ENCODE data around the gene REPS2. TPM values are rescaled to one million over a fixed set of nuclear protein-coding genes. Genes with fewer than 3 reads are reported as not detected.

REPS2 gene
- total RNA-seq, 3 donors from 2014 or later (not counting 1 experiment from before 2014, with no cell fraction given) = 0.27 to 9.2 (median 0.59) TPM

DNA sequence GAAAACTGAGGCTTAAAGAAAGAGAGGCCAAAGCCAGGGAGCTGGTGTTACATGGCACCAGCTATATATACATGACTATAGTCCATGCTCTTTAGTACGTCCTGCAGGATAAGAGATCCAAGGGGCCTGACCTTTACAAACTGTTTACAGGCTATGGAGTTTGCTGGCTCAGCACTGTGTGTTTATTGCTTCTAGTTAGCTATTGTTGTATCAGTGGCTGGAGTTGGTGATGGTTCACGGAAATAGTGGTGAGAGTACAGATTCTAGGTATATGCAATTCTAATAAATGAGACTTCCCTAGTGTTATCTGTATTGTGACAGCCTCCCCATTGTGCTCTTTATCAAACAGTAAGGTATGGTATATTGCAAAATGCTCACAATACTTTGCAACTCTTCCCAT is 46.5 kb downstream of the REPS2 start:
- Histone ChIP-seq H3K4me1 (ENCODE audit: control insufficient read depth, insufficient read depth, low read length) (no peaks in the 10 kb centered on the region), H3K36me3 (ENCODE audit: control insufficient read depth, insufficient read depth, low read length) (no peaks in the 10 kb centered on the region), H3K27ac (ENCODE audit: low read length) (no peak overlapping the region), H3K9me3 (ENCODE audit: control insufficient read depth, insufficient read depth, low read length) (no peaks in the 10 kb centered on the region), H3K4me3 (ENCODE audit: low read length) (no peak overlapping the region), H3K27me3 (ENCODE audit: control insufficient read depth, insufficient read depth, low read length) (no peaks in the 10 kb centered on the region)
- H3K27me3 Mint-ChIP-seq (ENCODE audit: low read depth in 2 of 2) = peaks cover 6 to 40% of the 10 kb centered on the region in 2 donors
- no peak overlapping the region for H3K27ac Mint-ChIP-seq
- no peaks in the 10 kb centered on the region for H3K9me3 Mint-ChIP-seq
- WGBS (ENCODE audit: insufficient coverage) = 100% methylated on average over 1 of the region's 2 CpGs
- no peaks in the 10 kb centered on the region for H3K4me1 Mint-ChIP-seq
- no peaks in the 10 kb centered on the region for H3K36me3 Mint-ChIP-seq
- no peak for DNase-seq
- no peak overlapping the region for H3K4me3 Mint-ChIP-seq
- intact Hi-C loops (cut with micrococcal nuclease) = no loop called here
- TF ChIP-seq, protein P1, sequence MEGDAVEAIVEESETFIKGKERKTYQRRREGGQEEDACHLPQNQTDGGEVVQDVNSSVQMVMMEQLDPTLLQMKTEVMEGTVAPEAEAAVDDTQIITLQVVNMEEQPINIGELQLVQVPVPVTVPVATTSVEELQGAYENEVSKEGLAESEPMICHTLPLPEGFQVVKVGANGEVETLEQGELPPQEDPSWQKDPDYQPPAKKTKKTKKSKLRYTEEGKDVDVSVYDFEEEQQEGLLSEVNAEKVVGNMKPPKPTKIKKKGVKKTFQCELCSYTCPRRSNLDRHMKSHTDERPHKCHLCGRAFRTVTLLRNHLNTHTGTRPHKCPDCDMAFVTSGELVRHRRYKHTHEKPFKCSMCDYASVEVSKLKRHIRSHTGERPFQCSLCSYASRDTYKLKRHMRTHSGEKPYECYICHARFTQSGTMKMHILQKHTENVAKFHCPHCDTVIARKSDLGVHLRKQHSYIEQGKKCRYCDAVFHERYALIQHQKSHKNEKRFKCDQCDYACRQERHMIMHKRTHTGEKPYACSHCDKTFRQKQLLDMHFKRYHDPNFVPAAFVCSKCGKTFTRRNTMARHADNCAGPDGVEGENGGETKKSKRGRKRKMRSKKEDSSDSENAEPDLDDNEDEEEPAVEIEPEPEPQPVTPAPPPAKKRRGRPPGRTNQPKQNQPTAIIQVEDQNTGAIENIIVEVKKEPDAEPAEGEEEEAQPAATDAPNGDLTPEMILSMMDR (IDR thresholded peaks at IDR 0.05) = no peak
- no peak for ATAC-seq

DNA sequence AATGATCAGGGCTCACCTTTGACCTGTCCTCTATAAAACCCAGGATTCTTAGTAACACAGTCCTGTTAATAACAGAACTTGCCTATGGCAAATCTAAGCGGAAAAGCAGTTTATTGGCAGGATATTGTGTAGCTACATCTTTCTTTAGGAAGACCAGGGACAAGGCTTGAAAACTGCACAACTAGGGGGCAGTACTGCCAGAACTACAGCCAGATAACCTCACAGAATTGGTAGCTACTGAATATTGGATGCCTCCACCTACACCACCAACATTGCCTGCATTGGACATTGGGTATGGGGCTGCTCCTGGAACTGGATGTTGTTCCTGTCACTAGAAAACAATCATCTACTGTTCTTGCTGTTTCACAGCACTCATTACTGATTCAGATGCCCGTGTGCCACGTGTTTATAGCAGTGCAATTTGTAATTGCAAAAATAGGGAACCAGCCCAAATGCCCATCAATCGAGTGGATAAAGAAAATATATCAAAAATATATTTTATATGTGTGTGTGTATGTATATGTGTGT is 47.4 kb downstream of the REPS2 start:
- peaks cover 6 to 40% of the 10 kb centered on the region in 2 donors for H3K27me3 Mint-ChIP-seq (ENCODE audit: low read depth in 2 of 2)
- no peak overlapping the region for H3K4me3 ChIP-seq (ENCODE audit: low read length)
- no peaks in the 10 kb centered on the region for H3K4me1 Mint-ChIP-seq
- no peaks in the 10 kb centered on the region for H3K36me3 Mint-ChIP-seq
- H3K9me3 Mint-ChIP-seq = no peaks in the 10 kb centered on the region
- TF ChIP-seq, protein P1 (IDR thresholded peaks at IDR 0.05) = no peak
- DNase-seq (no peak), ATAC-seq (no peak)
- 100% methylated on average over 2 of the region's 4 CpGs for WGBS (ENCODE audit: insufficient coverage)
- no peak overlapping the region for H3K27ac ChIP-seq (ENCODE audit: low read length)
- no peak overlapping the region for H3K27ac Mint-ChIP-seq
- H3K4me3 Mint-ChIP-seq = no peak overlapping the region
- intact Hi-C loops (cut with micrococcal nuclease) = no loop called here
- H3K4me1 ChIP-seq (ENCODE audit: control insufficient read depth, insufficient read depth, low read length) = no peaks in the 10 kb centered on the region
- no peaks in the 10 kb centered on the region for H3K9me3 ChIP-seq (ENCODE audit: control insufficient read depth, insufficient read depth, low read length)
- H3K36me3 ChIP-seq (ENCODE audit: control insufficient read depth, insufficient read depth, low read length) = no peaks in the 10 kb centered on the region
- H3K27me3 ChIP-seq (ENCODE audit: control insufficient read depth, insufficient read depth, low read length) = no peaks in the 10 kb centered on the region

DNA sequence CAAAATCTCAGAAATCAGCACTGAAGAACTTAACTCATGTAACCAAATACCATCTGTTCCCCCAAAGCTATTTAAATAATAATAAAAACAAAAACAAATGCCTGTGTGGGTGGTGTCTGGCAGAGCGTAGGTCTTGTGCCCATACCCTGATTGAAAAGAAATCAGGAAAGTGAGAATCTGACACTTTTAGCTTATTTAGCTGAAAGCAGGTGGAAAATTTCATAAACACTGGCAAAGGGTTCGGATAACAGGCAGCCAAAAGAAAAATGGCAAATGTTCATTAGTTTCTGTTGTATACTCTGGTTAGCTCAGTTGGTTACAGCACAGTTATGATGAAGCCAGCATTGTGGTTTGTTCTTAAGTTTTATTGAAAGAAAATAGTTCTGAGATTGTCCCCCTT is 48.3 kb downstream of the REPS2 start:
- no peaks in the 10 kb centered on the region for H3K9me3 Mint-ChIP-seq
- intact Hi-C loops (cut with micrococcal nuclease) = no loop called here
- H3K4me3 Mint-ChIP-seq = no peak overlapping the region
- H3K4me1 ChIP-seq (ENCODE audit: control insufficient read depth, insufficient read depth, low read length) = no peaks in the 10 kb centered on the region
- DNase-seq = no peak
- H3K36me3 Mint-ChIP-seq = no peaks in the 10 kb centered on the region
- no peak overlapping the region for H3K27ac Mint-ChIP-seq
- H3K27me3 Mint-ChIP-seq (ENCODE audit: low read depth in 2 of 2) = peaks cover 6 to 40% of the 10 kb centered on the region in 2 donors
- no peaks in the 10 kb centered on the region for H3K4me1 Mint-ChIP-seq
- H3K27me3 ChIP-seq (ENCODE audit: control insufficient read depth, insufficient read depth, low read length) = no peaks in the 10 kb centered on the region
- H3K4me3 ChIP-seq (ENCODE audit: low read length) = no peak overlapping the region
- H3K9me3 ChIP-seq (ENCODE audit: control insufficient read depth, insufficient read depth, low read length) = no peaks in the 10 kb centered on the region
- WGBS (ENCODE audit: insufficient coverage) = 95% methylated on average over 2 of the region's 2 CpGs
- TF ChIP-seq, protein P1 (IDR thresholded peaks at IDR 0.05) = no peak
- H3K36me3 ChIP-seq (ENCODE audit: control insufficient read depth, insufficient read depth, low read length) = no peaks in the 10 kb centered on the region
- ATAC-seq = no peak
- no peak overlapping the region for H3K27ac ChIP-seq (ENCODE audit: low read length)

DNA sequence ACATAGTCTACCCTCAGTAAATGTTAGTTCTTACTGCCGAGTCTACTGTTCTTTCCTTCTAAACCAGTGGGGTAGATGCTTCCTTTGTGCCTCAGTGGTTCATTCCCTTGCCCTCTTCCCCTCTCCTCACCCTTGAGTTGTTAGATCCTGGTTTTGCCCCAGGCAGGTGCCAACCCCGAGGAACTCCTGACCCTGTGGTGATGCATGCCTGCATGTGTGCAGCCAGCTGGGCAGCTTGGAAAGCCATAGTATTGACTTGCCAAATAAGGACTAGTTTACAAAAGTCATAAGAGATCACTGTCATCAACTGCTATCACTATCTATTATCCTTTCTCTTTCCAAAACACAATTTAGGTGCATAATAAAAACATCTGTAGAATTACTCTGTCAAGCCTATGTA is 50.9 kb downstream of the REPS2 start:
- TF ChIP-seq, protein P1 (IDR thresholded peaks at IDR 0.05) = no peak
- Histone ChIP-seq H3K27ac (ENCODE audit: low read length) (no peak overlapping the region), H3K4me3 (ENCODE audit: low read length) (no peak overlapping the region), H3K36me3 (ENCODE audit: control insufficient read depth, insufficient read depth, low read length) (no peaks in the 10 kb centered on the region), H3K9me3 (ENCODE audit: control insufficient read depth, insufficient read depth, low read length) (no peaks in the 10 kb centered on the region), H3K27me3 (ENCODE audit: control insufficient read depth, insufficient read depth, low read length) (no peaks in the 10 kb centered on the region), H3K4me1 (ENCODE audit: control insufficient read depth, insufficient read depth, low read length) (no peaks in the 10 kb centered on the region)
- DNase-seq (no peak), ATAC-seq (no peak)
- H3K27ac Mint-ChIP-seq = no peak overlapping the region
- 63% methylated on average over 2 of the region's 2 CpGs for WGBS (ENCODE audit: insufficient coverage)
- peaks cover 8 to 39% of the 10 kb centered on the region in 2 donors for H3K27me3 Mint-ChIP-seq (ENCODE audit: low read depth in 2 of 2)
- H3K4me1 Mint-ChIP-seq = no peaks in the 10 kb centered on the region
- no peaks in the 10 kb centered on the region for H3K9me3 Mint-ChIP-seq
- H3K36me3 Mint-ChIP-seq = no peaks in the 10 kb centered on the region
- no peak overlapping the region for H3K4me3 Mint-ChIP-seq
- intact Hi-C loops (cut with micrococcal nuclease) = no loop called here
